ENCODE measurements around the gene NCAN. TPM values are rescaled to one million over a fixed set of nuclear protein-coding genes. Genes with fewer than 3 reads are reported as not detected.

The NCAN gene
- polyA plus RNA-seq, 1 donor (not counting 4 experiments of a cell fraction or from before 2014, with no cell fraction given), result not detected

- no peak for DNase-seq (ENCODE audit: low read depth, low spot score)
- H3K4me1 ChIP-seq (ENCODE audit: control insufficient read depth, extremely low read depth, insufficient read depth, low read length), result no peaks in the 10 kb centered on the region
- H3K9me3 ChIP-seq (ENCODE audit: control insufficient read depth, low read depth, low read length), result no peaks in the 10 kb centered on the region
- H3K79me2 ChIP-seq (ENCODE audit: control insufficient read depth, insufficient read depth, low read length), result no peaks in the 10 kb centered on the region
- no peak overlapping the region for H3K4me3 ChIP-seq (ENCODE audit: control insufficient read depth in 2 of 3, extremely low read depth in 1 of 3, insufficient read depth in 2 of 3, low read depth in 1 of 3, low read length in 3 of 3)
- no peaks in the 10 kb centered on the region for H3K36me3 ChIP-seq (ENCODE audit: control insufficient read depth in 2 of 2, extremely low read depth in 1 of 2, insufficient read depth in 2 of 2, low read length in 2 of 2)
- no peak for TF ChIP-seq EZH2 (IDR thresholded peaks at IDR 0.05; ENCODE audit: low read length)
- TF ChIP-seq CTCF (optimal IDR thresholded peaks at IDR 0.05 in 1 of 3, IDR thresholded peaks at IDR 0.05 in 1 of 3, conservative IDR thresholded peaks at IDR 0.05 in 1 of 3; ENCODE audit: extremely low read depth in 1 of 3, insufficient read depth in 2 of 3, low read length in 3 of 3), result no peak
- no peaks in the 10 kb centered on the region for H3K9me1 ChIP-seq (ENCODE audit: control insufficient read depth, extremely low read depth, insufficient read depth, low read length)
- H3K27ac ChIP-seq (ENCODE audit: control insufficient read depth, insufficient read depth, low read length), result no peak overlapping the region
- FAIRE-seq, result no peak
- H4K20me1 ChIP-seq (ENCODE audit: control insufficient read depth, extremely low read depth, insufficient read depth, low read length), result no peaks in the 10 kb centered on the region
- dilution Hi-C loops (cut with MboI; ENCODE audit: extremely low pct_ligation_motif_present, low sequenced_read_pairs), result no loop called here
- H3K4me2 ChIP-seq (ENCODE audit: control insufficient read depth, extremely low read depth, insufficient read depth, low read depth, low read length), result no peak overlapping the region
- no peak overlapping the region for H3K9ac ChIP-seq (ENCODE audit: control insufficient read depth, extremely low read depth, insufficient read depth, low read length)
- peaks cover 33% of the 10 kb centered on the region for H3K27me3 ChIP-seq (ENCODE audit: control insufficient read depth, extremely low read depth, insufficient read depth, low read length)
- no peak overlapping the region for H2AFZ ChIP-seq (ENCODE audit: control insufficient read depth, low read length)
Measured at GRCh38 chr19:19214892-19215291, 3.1 kb downstream of the NCAN start.

- H3K27ac ChIP-seq (ENCODE audit: control insufficient read depth, insufficient read depth, low read length), result no peak overlapping the region
- no peak overlapping the region for H3K4me2 ChIP-seq (ENCODE audit: control insufficient read depth, extremely low read depth, insufficient read depth, low read depth, low read length)
- H3K79me2 ChIP-seq (ENCODE audit: control insufficient read depth, insufficient read depth, low read length), result no peaks in the 10 kb centered on the region
- DNase-seq (ENCODE audit: low read depth, low spot score) (no peak), FAIRE-seq (no peak)
- H3K9ac ChIP-seq (ENCODE audit: control insufficient read depth, extremely low read depth, insufficient read depth, low read length), result no peak overlapping the region
- peaks cover 33% of the 10 kb centered on the region for H3K27me3 ChIP-seq (ENCODE audit: control insufficient read depth, extremely low read depth, insufficient read depth, low read length)
- no peaks in the 10 kb centered on the region for H3K36me3 ChIP-seq (ENCODE audit: control insufficient read depth in 2 of 2, extremely low read depth in 1 of 2, insufficient read depth in 2 of 2, low read length in 2 of 2)
- H2AFZ ChIP-seq (ENCODE audit: control insufficient read depth, low read length), result no peak overlapping the region
- H3K9me3 ChIP-seq (ENCODE audit: control insufficient read depth, low read depth, low read length), result no peaks in the 10 kb centered on the region
- H4K20me1 ChIP-seq (ENCODE audit: control insufficient read depth, extremely low read depth, insufficient read depth, low read length), result no peaks in the 10 kb centered on the region
- no peaks in the 10 kb centered on the region for H3K4me1 ChIP-seq (ENCODE audit: control insufficient read depth, extremely low read depth, insufficient read depth, low read length)
- no peak for TF ChIP-seq CTCF (optimal IDR thresholded peaks at IDR 0.05 in 1 of 3, IDR thresholded peaks at IDR 0.05 in 1 of 3, conservative IDR thresholded peaks at IDR 0.05 in 1 of 3; ENCODE audit: extremely low read depth in 1 of 3, insufficient read depth in 2 of 3, low read length in 3 of 3)
- TF ChIP-seq EZH2 (IDR thresholded peaks at IDR 0.05; ENCODE audit: low read length), result no peak
- H3K9me1 ChIP-seq (ENCODE audit: control insufficient read depth, extremely low read depth, insufficient read depth, low read length), result no peaks in the 10 kb centered on the region
- dilution Hi-C loops (cut with MboI; ENCODE audit: extremely low pct_ligation_motif_present, low sequenced_read_pairs), result no loop called here
- H3K4me3 ChIP-seq (ENCODE audit: control insufficient read depth in 2 of 3, extremely low read depth in 1 of 3, insufficient read depth in 2 of 3, low read depth in 1 of 3, low read length in 3 of 3), result no peak overlapping the region
Measured at GRCh38 chr19:19215792-19216191, 4.0 kb downstream of the NCAN start.

All from keratinocyte (primary cell).